NCI-H1436 (cell line): ENCODE data around the gene ZC3HAV1.
"Not testable (repeated sequence)": the region's sequence is repeated elsewhere in the genome, so short reads cannot be mapped to it uniquely, and the experiment has no call there.

ENCODE experiments used
- DNase-seq: peaks from one replicate; lab custom pipeline; 2025; lab: John Stamatoyannopoulos, UW

The ZC3HAV1 gene

DNA sequence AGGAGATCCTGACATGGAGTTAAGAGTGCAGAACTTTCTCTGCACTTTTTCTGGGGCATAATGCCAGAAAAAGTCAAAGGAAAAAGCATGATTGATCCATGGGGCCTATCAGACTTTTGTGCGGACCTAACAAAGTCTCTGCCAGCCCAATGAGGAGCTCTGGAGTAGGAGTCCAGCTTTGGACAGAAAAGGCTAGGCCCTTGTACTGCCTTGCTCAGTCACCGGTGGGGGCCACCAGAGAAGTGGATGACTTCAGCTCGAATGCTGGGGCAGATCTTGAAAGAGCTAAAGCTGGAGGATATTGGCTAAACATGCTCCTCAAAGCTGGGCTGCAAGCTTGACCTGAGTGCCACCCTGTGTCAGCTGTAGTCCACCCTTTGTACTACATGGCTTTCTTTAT lies 2.8 kb upstream of the ZC3HAV1 start:
- DNase-seq: no peak

- no peak for DNase-seq
These were observed 2.3 kb upstream of the ZC3HAV1 start for GRCh38 chr7:139111811-139112301.

DNA sequence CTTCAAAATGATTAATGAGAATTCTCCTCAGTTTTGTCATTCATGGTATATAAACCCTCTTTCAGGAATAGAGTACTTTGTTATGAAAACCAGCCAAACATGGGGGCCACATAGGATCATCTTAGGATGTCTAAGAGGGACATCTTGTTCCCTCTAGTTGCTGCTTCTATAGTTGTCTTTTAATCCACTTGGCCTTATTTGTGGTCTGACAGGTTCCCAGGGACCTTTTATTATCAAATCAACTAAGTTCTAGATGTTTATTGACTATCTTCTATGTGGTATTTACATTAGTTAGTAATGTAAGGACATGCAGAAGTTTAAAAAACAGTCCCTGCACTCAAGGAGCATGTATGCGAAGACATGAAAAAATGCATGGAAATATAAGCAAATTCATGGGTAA lies 1.6 kb upstream of the ZC3HAV1 start:
- no peak for DNase-seq

DNA sequence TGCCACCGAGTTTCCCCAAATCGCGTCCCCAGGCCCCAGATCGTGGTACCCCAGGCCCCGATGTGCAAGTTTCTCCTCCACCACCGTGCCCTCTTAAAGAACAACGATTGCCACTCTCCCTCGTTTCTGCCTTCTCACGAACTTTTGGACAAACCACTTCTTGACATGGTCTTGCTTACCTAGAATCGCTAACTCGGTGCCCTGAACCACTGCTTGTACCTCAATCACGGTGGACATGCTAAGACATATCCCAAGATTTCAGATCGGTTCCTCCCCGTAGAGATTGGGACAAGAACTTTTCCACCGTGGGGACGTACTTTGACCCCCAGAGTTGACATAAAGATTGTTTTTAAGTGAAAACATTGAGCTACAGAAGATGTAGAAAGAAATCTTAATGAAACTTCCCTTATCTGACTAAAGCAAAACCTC lies 477 bp upstream of the ZC3HAV1 start:
- no peak for DNase-seq

DNA sequence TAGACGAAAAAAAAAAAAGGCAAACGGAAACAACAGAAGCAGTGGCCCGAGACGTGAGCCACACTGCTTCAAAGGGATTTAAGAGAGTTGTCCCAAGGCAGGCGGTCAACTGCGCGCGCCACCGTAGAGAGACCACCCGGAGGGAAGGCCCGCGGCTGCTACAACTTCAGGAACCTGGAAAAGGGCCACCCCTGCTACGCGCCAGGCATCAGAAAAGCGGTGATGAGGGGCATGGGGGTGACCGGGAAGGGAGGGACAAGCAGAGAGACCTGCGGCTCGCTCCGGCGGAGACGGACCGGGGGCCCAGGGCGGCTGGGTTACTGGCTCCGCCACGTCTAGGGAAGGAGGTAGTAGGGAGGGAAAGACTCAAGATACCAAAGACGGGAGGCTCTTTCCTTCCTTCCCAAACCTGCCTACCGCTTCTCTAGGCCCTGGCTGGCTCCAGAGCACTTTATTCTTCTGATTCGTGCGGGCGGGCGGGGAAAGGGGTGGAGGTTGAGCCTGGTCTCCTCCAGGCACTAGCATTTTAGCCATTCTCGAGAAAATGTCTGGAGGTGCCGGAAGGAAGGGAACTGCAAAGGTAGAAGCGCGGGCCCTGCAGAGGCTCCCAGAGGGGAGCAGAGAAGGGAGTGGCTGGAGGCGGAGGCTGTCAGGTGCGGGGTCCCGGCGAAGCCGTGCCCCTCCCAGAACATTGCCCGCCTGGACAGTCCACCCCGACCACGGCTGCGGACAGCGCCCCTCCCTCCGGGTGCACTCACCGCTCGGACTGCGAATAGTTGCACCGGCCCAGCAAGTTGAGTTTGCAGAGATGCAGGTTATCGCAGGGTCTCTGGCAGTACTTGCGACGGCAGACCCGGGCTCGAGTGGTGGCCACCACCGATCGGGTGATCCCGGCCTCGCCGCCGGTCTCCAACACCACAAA lies 993 bp downstream of the ZC3HAV1 start:
- DNase-seq: no peak

DNA sequence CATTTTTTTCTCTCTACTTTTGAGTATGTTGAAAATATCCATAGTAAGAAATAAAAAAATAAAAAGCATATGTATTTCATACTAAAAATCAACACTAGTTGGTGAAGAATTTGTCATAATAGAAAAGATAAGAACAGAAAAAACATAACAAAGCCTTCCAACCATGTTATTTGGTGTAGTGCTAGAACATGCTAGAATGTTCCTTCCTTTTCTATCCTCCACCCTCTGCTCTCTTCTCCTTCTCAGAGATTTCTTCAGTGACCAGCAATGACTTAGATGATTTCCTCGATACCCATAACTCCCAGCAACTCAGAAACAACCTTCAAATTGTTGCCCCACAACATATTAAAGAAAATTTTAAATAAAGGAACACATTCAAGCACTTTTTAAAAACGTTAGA lies 2.6 kb downstream of the ZC3HAV1 start:
- DNase-seq: no peak

GRCh38 chr7:139106227-139106626 lies 3.3 kb downstream of the ZC3HAV1 start:
- DNase-seq: not testable (repeated sequence)

DNA sequence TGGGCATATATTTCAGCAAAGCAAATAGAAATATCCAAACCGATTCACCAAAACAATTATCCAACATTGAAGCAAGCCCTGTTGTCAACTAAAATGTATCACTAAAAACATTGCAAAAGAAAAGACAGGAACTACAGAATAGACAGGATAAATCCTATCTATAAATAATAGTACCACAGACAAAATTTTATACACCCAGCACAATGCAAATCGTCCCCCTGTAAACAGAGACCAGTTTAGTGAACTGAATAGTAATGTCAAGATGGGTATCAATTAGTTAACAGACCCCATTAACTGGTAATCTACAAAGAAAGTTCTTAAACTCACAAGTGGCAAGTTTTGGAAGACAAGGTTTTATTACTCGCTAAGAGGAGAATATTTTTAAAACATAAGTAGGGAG lies 4.0 kb downstream of the ZC3HAV1 start:
- no peak for DNase-seq

DNA sequence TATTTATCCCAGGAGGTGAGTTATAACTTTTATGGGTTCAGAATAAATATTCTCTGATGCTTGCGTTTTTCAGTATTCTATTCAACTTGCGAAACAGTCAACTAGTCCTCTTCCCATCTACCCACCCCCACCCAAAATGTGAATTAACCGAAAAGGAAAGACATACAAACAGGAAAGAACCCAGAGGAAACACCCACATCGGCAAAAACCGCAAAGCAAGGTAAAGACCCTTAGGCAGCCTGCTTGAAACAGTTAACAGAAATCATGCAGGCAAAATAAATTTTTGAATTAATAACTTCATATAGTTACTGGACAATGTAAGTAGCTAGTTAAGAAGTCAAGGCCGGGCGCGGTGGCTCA lies 5.4 kb downstream of the ZC3HAV1 start:
- DNase-seq: no peak

- DNase-seq: no peak
These were observed 6.3 kb downstream of the ZC3HAV1 start for GRCh38 chr7:139103057-139103815.

DNA sequence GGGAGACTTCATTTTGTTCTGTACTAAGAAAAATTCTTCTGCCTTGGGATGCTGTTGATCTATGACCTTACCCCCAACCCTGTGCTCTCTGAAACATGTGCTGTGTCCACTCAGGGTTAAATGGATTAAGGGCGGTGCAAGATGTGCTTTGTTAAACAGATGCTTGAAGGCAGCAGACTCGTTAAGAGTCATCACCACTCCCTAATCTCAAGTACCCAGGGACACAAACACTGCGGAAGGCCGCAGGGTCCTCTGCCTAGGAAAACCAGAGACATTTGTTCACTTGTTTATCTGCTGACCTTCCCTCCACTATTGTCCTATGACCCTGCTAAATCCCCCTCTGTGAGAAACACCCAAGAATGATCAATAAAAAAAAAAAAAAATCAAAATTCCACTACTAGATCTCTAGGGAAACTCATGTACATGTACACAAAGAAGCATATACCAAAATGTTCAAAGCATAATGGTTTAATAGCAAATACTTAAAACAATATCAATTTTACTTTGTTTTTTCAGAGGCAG lies 7.8 kb downstream of the ZC3HAV1 start:
- DNase-seq: not testable (repeated sequence)

GRCh38 chr7:139099172-139099947 lies 10.2 kb downstream of the ZC3HAV1 start:
- no peak for DNase-seq

GRCh38 chr7:139095194-139095659 lies 14.3 kb downstream of the ZC3HAV1 start:
- DNase-seq: no peak

DNA sequence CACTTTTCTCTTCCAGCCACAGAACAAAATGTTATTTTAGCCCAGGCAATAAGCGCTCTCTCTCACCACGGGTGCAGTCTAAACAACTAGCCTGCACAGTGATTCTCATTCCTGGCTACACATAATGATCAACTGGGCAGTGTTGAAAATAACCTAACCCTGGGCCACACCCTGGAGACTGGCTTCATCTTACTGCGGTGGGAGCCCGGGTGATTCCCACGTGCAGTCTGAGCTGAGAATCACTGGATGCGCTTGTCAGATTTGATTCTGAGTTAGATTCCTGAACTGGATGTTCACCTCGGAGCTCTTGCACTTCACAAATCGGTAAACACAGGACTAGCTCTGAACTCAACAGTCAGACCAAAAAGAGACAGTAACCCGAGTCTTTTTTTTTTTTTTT lies 14.9 kb downstream of the ZC3HAV1 start:
- no peak for DNase-seq

DNA sequence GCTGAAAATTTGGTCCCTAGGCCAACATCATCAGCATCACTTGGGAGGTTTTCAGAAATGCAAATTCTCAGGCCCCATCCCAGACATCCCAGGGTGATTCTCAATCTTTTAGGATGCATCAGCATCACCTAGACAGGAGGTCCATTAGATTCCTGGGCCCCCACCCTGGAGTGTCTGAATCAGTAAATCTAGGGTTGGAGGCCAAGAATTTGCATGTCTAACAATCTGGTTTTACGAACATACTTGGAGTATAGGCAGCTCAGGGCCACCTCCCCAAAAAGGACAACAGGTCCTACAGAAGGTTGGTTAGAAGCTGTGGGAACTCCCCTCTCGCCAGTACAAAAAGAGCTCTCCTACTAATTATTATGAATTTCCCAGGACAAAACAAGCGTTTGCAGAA lies 15.5 kb downstream of the ZC3HAV1 start:
- DNase-seq: no peak

- DNase-seq: not testable (repeated sequence)
These were observed 16.0 kb downstream of the ZC3HAV1 start for GRCh38 chr7:139093512-139093911.

DNA sequence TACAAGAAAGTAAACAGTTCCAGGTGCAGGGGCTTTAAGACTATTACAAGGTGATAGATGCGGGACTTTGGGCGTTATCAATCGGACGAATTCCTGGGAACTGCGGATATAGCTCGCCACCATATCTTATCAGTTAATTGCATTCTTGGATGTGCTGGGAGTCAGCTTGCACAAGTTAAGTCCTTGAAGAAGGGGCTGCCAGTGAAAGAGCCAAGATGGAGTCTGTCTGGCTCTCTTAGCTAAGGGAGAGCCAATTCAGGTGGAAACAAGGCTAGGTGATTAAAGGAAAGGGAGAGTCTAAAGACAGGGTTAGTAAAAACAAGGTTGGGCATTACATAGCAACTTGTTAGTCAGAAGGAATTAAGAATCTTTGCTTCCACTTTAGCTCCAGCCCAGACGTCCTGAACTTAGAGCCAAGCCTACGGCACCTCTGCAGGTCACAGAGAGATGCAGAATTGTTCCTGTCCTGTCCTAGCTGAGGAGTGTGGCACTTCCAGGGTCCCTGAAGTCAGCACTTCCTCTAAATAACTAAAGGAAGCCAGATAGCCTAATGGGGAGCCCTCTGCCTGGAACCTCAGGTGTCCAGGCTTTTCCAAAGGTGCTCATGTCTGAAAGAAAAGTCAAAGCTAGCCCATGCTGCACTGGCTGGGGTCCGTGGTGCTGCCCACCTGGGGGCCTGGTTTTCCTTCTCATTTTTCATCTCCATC lies 17.3 kb downstream of the ZC3HAV1 start:
- DNase-seq: no peak

DNA sequence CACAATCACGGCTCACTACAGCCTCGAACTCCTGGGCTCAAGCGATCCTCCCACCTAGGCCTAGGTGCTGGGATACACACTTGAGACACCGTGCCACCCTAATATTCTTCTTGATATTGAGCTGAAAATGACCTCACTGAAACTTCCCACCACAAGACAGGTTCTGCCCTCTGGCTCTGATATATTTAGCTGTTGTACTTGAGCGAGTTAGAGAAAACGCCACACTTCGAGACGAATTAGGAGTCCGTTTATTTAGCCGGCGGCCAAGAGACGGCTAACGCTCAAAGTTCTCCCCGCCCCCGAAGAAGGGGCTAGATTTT lies 17.9 kb downstream of the ZC3HAV1 start:
- no peak for DNase-seq

DNA sequence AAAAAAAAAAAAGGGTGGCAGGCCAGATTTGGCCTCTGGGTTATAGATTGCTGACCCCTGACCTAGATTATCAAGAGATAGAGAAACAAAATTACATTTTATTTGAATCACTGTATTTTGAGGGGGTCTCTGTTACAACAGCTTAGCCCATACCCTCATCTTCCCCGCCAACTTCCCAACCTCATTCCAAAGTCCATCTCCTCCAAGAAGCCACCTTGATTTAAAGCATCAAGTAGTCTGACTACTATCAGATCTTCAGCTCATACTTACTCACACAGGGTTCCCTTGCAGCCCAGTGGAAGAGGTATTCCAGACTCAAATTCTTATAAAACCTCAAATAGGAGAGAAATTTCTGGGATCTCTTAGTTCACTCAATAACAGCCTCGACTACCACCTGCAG lies 20.4 kb downstream of the ZC3HAV1 start:
- DNase-seq: no peak

- no peak for DNase-seq
These were observed 21.3 kb downstream of the ZC3HAV1 start for GRCh38 chr7:139088268-139088667.

DNA sequence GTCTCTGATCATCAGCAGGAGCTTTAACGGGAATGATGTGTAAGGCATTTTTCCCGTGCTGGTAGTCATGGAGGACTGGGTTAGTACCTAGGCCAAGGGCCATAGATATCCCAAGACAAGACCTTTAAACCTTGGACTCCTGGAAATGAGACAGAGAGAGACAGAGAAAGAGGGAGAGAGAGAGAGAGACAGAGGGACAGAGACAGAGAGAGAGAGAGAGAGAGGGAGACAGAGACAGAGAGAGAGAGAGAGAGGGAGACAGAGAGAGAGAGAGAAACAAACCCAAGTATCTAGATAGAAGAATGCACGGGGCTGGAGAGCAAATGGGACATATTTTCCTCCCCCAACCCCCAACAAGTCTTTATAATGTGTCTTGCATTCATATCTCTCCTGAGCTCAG lies 22.3 kb downstream of the ZC3HAV1 start:
- DNase-seq: no peak
